ENCODE data around the gene SBK3.
A peak's percentile ranks its signal among the peaks of the same experiment; 100 is the strongest.
"Not testable (repeated sequence)": the region's sequence is repeated elsewhere in the genome, so short reads cannot be mapped to it uniquely, and the experiment has no call there.

SBK3 gene

DNA sequence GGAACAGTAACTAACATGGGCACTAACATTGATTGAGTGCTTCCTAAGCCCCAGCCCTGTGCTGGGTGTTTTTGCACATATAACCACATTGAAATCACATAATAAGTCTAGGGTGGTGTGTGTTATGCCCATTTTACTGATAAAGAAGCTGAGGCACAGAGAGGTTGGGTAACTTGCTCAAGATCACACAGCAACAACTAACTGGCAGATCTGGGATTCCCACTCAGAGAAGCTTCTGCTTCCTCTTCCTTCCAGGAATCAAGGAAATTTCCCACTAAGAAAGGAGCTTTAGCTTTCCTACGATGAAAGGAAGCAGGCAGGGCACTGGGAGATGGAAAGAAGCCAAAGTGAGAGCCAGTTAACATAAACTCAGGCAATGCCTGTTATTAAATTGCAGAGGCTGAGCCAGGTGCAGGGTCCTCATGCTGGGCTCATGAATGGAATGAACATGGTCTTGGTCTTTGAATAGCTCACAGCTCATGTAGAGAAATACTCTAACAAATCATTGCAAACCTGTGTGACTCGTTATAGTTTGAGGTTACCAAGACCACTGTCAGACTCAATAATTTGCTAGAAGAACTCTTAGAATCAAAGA, 47.0 kb downstream of the SBK3 start:
- H3K27ac ChIP-seq (ENCODE audit: low read length, poor library complexity, severe bottlenecking): no peak overlapping the region
- no peak overlapping the region for H3K4me2 ChIP-seq (ENCODE audit: low read length, poor library complexity, severe bottlenecking)
- no peak overlapping the region for H3K9ac ChIP-seq (ENCODE audit: low read length)
- H2BK5ac ChIP-seq (ENCODE audit: low read depth, low read length, poor library complexity, severe bottlenecking): no peak overlapping the region
- 81% methylated on average over 2 of the region's 2 CpGs for WGBS
- no peaks in the 10 kb centered on the region for H3K79me1 ChIP-seq (replicated peaks; ENCODE audit: low read length, poor library complexity, severe bottlenecking)
- DNase-seq: no peak
- H3K14ac ChIP-seq (ENCODE audit: low read length in 2 of 2): no peak overlapping the region
- no peak overlapping the region for H3K23ac ChIP-seq (ENCODE audit: low read length in 2 of 2)
- H3K18ac ChIP-seq (ENCODE audit: low read depth in 1 of 2, low read length in 2 of 2): no peak overlapping the region
- no peak overlapping the region for H2BK120ac ChIP-seq (ENCODE audit: low read depth, low read length)
- H2AK5ac ChIP-seq (ENCODE audit: low read length, severe bottlenecking): no peak overlapping the region
- no peak overlapping the region for H4K91ac ChIP-seq (ENCODE audit: low read length)
- H3K4me3 ChIP-seq (ENCODE audit: insufficient read depth in 1 of 2, low read depth in 1 of 2, low read length in 2 of 2): no peak overlapping the region
- no peak overlapping the region for H4K8ac ChIP-seq (ENCODE audit: low read length)
- no peak overlapping the region for H2BK15ac ChIP-seq (ENCODE audit: low read depth, poor library complexity, severe bottlenecking)
- no peaks in the 10 kb centered on the region for H3K27me3 ChIP-seq (ENCODE audit: control insufficient read depth in 1 of 2, insufficient read depth in 1 of 2, low read length in 2 of 2)
- H2AFZ ChIP-seq (ENCODE audit: low read depth, low read length): no peak overlapping the region
- H3K4me1 ChIP-seq (ENCODE audit: control insufficient read depth, insufficient read depth, low read depth, low read length): peaks cover 11% of the 10 kb centered on the region
- no peak overlapping the region for H3K4ac ChIP-seq (ENCODE audit: low read depth in 1 of 2, low read length in 2 of 2)
- H2BK12ac ChIP-seq (ENCODE audit: low read length in 2 of 2): no peak overlapping the region
- H3K36me3 ChIP-seq (ENCODE audit: control insufficient read depth in 1 of 2, insufficient read depth in 2 of 2, low read depth in 1 of 2, low read length in 2 of 2): peaks cover 55 to 74% of the 10 kb centered on the region in 2 experiments
- H3K9me3 ChIP-seq (ENCODE audit: control insufficient read depth, low read length): no peaks in the 10 kb centered on the region

DNA sequence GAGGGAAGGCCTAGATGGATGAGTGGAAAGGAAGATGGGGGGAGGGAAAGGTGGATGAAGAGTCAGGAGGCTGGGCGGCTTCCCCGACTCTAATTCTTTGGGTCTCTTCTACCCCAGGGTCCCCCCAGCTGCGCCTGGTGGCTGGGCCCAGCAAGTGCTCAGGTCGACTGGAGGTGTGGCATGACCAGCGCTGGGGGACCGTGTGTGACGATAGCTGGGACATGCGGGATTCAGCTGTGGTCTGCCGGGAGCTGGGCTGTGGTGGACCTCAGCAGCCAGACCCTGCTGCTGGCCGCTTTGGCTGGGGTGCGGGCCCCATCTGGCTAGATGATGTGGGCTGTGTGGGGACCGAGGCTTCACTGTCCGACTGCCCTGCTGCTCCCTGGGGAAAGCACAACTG, 47.6 kb downstream of the SBK3 start:
- H2AK5ac ChIP-seq (ENCODE audit: low read length, severe bottlenecking): no peak overlapping the region
- peaks cover 51 to 70% of the 10 kb centered on the region in 2 experiments for H3K36me3 ChIP-seq (ENCODE audit: control insufficient read depth in 1 of 2, insufficient read depth in 2 of 2, low read depth in 1 of 2, low read length in 2 of 2)
- no peak overlapping the region for H2BK12ac ChIP-seq (ENCODE audit: low read length in 2 of 2)
- no peak overlapping the region for H4K8ac ChIP-seq (ENCODE audit: low read length)
- no peaks in the 10 kb centered on the region for H3K79me1 ChIP-seq (replicated peaks; ENCODE audit: low read length, poor library complexity, severe bottlenecking)
- no peak overlapping the region for H4K91ac ChIP-seq (ENCODE audit: low read length)
- H3K4ac ChIP-seq (ENCODE audit: low read depth in 1 of 2, low read length in 2 of 2): no peak overlapping the region
- DNase-seq: no peak
- 90% methylated on average over 12 of the region's 13 CpGs for WGBS
- H3K27ac ChIP-seq (ENCODE audit: low read length, poor library complexity, severe bottlenecking): no peak overlapping the region
- H3K4me1 ChIP-seq (ENCODE audit: control insufficient read depth, insufficient read depth, low read depth, low read length): peaks cover 14% of the 10 kb centered on the region
- no peak overlapping the region for H2BK5ac ChIP-seq (ENCODE audit: low read depth, low read length, poor library complexity, severe bottlenecking)
- no peak overlapping the region for H3K4me3 ChIP-seq (ENCODE audit: insufficient read depth in 1 of 2, low read depth in 1 of 2, low read length in 2 of 2)
- H3K9ac ChIP-seq (ENCODE audit: low read length): no peak overlapping the region
- no peak overlapping the region for H2BK15ac ChIP-seq (ENCODE audit: low read depth, poor library complexity, severe bottlenecking)
- no peak overlapping the region for H3K14ac ChIP-seq (ENCODE audit: low read length in 2 of 2)
- H3K9me3 ChIP-seq (ENCODE audit: control insufficient read depth, low read length): no peaks in the 10 kb centered on the region
- H2BK120ac ChIP-seq (ENCODE audit: low read depth, low read length): no peak overlapping the region
- no peak overlapping the region for H3K18ac ChIP-seq (ENCODE audit: low read depth in 1 of 2, low read length in 2 of 2)
- no peak overlapping the region for H2AFZ ChIP-seq (ENCODE audit: low read depth, low read length)
- H3K4me2 ChIP-seq (ENCODE audit: low read length, poor library complexity, severe bottlenecking): no peak overlapping the region
- H3K27me3 ChIP-seq (ENCODE audit: control insufficient read depth in 1 of 2, insufficient read depth in 1 of 2, low read length in 2 of 2): no peaks in the 10 kb centered on the region
- no peak overlapping the region for H3K23ac ChIP-seq (ENCODE audit: low read length in 2 of 2)

GRCh38 chr19:55496820-55497219, 48.5 kb downstream of the SBK3 start:
- not testable (repeated sequence) for H3K27me3 ChIP-seq (ENCODE audit: control insufficient read depth in 1 of 2, insufficient read depth in 1 of 2, low read length in 2 of 2); DNase-seq; H2AK5ac ChIP-seq (ENCODE audit: low read length, severe bottlenecking); H3K4ac ChIP-seq (ENCODE audit: low read depth in 1 of 2, low read length in 2 of 2); H3K18ac ChIP-seq (ENCODE audit: low read depth in 1 of 2, low read length in 2 of 2); H2BK5ac ChIP-seq (ENCODE audit: low read depth, low read length, poor library complexity, severe bottlenecking); H4K8ac ChIP-seq (ENCODE audit: low read length); H3K4me3 ChIP-seq (ENCODE audit: insufficient read depth in 1 of 2, low read depth in 1 of 2, low read length in 2 of 2); H2AFZ ChIP-seq (ENCODE audit: low read depth, low read length); H2BK12ac ChIP-seq (ENCODE audit: low read length in 2 of 2); H3K27ac ChIP-seq (ENCODE audit: low read length, poor library complexity, severe bottlenecking); H3K79me1 ChIP-seq (replicated peaks; ENCODE audit: low read length, poor library complexity, severe bottlenecking); H3K9me3 ChIP-seq (ENCODE audit: control insufficient read depth, low read length); H3K23ac ChIP-seq (ENCODE audit: low read length in 2 of 2); H4K91ac ChIP-seq (ENCODE audit: low read length); H3K14ac ChIP-seq (ENCODE audit: low read length in 2 of 2); H2BK15ac ChIP-seq (ENCODE audit: low read depth, poor library complexity, severe bottlenecking); H3K4me2 ChIP-seq (ENCODE audit: low read length, poor library complexity, severe bottlenecking); H2BK120ac ChIP-seq (ENCODE audit: low read depth, low read length)
- Histone ChIP-seq H3K9ac (ENCODE audit: low read length) (peak overlapping the region; percentile 17), H3K4me1 (ENCODE audit: control insufficient read depth, insufficient read depth, low read depth, low read length) (peaks cover 17% of the 10 kb centered on the region), H3K36me3 (ENCODE audit: control insufficient read depth in 1 of 2, insufficient read depth in 2 of 2, low read depth in 1 of 2, low read length in 2 of 2) (peaks cover 55 to 62% of the 10 kb centered on the region in 2 experiments)
- 81% methylated on average over 10 of the region's 10 CpGs for WGBS

DNA sequence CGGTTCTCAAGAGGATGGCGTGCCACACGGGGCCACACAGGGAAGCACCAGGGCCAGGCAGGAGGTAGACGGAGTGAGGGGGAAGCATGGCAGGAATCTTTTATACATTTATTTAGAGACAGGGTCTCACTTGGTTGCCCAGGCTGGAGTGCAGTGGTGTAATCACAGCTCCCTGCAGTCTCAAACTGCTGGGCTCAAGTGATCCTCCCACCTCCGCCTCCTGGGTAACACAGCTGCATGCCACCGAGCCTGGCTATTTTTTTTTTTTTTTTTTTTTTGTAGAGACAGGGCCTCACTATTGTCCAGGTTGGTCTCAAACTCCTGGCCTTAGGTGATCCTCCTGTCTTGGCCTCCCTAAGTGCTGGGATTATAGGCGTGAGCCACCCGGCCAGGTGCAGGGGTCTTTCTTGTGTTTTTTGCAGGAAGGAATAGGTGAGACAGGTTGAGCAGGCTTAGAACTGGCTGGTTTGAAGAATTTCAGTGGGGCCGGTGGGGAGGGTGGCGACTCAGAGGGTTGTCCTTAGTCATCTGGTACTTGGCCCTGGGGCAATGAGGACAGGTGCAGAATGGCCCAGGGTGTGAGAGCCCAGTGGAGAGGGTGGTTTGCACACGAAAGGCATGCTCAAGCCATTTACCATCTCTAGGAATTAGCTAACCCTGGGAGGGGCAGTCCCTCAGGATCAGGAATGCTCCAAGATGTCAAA, 49.5 kb downstream of the SBK3 start:
- no peak overlapping the region for H3K14ac ChIP-seq (ENCODE audit: low read length in 2 of 2)
- no peak overlapping the region for H3K27ac ChIP-seq (ENCODE audit: low read length, poor library complexity, severe bottlenecking)
- H3K36me3 ChIP-seq (ENCODE audit: control insufficient read depth in 1 of 2, insufficient read depth in 2 of 2, low read depth in 1 of 2, low read length in 2 of 2): peaks cover 52 to 55% of the 10 kb centered on the region in 2 experiments
- no peak overlapping the region for H2BK12ac ChIP-seq (ENCODE audit: low read length in 2 of 2)
- H2BK120ac ChIP-seq (ENCODE audit: low read depth, low read length): no peak overlapping the region
- no peak overlapping the region for H3K23ac ChIP-seq (ENCODE audit: low read length in 2 of 2)
- H3K4me3 ChIP-seq (ENCODE audit: insufficient read depth in 1 of 2, low read depth in 1 of 2, low read length in 2 of 2): no peak overlapping the region
- no peak overlapping the region for H4K8ac ChIP-seq (ENCODE audit: low read length)
- peaks cover 1% of the 10 kb centered on the region for H3K79me1 ChIP-seq (replicated peaks; ENCODE audit: low read length, poor library complexity, severe bottlenecking)
- DNase-seq: no peak
- WGBS: 74% methylated on average over 11 of the region's 11 CpGs
- no peak overlapping the region for H3K18ac ChIP-seq (ENCODE audit: low read depth in 1 of 2, low read length in 2 of 2)
- H3K4ac ChIP-seq (ENCODE audit: low read depth in 1 of 2, low read length in 2 of 2): no peak overlapping the region
- no peak overlapping the region for H2AK5ac ChIP-seq (ENCODE audit: low read length, severe bottlenecking)
- H2BK5ac ChIP-seq (ENCODE audit: low read depth, low read length, poor library complexity, severe bottlenecking): no peak overlapping the region
- H4K91ac ChIP-seq (ENCODE audit: low read length): no peak overlapping the region
- H3K9me3 ChIP-seq (ENCODE audit: control insufficient read depth, low read length): no peaks in the 10 kb centered on the region
- peak overlapping the region; percentile 49 for H3K9ac ChIP-seq (ENCODE audit: low read length)
- H3K4me2 ChIP-seq (ENCODE audit: low read length, poor library complexity, severe bottlenecking): no peak overlapping the region
- no peaks in the 10 kb centered on the region for H3K27me3 ChIP-seq (ENCODE audit: control insufficient read depth in 1 of 2, insufficient read depth in 1 of 2, low read length in 2 of 2)
- H2BK15ac ChIP-seq (ENCODE audit: low read depth, poor library complexity, severe bottlenecking): no peak overlapping the region
- H3K4me1 ChIP-seq (ENCODE audit: control insufficient read depth, insufficient read depth, low read depth, low read length): peaks cover 21% of the 10 kb centered on the region
- no peak overlapping the region for H2AFZ ChIP-seq (ENCODE audit: low read depth, low read length)
